Activated effector memory CD4-positive, alpha-beta T cell treated with Interleukin-2 at 50 U/mL for 16 hours (primary cell): ENCODE results near the gene TEX13D.
"Not testable (repeated sequence)": the region's sequence is repeated elsewhere in the genome, so short reads cannot be mapped to it uniquely, and the experiment has no call there.

Experiments used
- DNase-seq: peaks from one replicate; pipeline ENCODE4 v3.0.0-alpha.2; 2020

Gene TEX13D

DNA sequence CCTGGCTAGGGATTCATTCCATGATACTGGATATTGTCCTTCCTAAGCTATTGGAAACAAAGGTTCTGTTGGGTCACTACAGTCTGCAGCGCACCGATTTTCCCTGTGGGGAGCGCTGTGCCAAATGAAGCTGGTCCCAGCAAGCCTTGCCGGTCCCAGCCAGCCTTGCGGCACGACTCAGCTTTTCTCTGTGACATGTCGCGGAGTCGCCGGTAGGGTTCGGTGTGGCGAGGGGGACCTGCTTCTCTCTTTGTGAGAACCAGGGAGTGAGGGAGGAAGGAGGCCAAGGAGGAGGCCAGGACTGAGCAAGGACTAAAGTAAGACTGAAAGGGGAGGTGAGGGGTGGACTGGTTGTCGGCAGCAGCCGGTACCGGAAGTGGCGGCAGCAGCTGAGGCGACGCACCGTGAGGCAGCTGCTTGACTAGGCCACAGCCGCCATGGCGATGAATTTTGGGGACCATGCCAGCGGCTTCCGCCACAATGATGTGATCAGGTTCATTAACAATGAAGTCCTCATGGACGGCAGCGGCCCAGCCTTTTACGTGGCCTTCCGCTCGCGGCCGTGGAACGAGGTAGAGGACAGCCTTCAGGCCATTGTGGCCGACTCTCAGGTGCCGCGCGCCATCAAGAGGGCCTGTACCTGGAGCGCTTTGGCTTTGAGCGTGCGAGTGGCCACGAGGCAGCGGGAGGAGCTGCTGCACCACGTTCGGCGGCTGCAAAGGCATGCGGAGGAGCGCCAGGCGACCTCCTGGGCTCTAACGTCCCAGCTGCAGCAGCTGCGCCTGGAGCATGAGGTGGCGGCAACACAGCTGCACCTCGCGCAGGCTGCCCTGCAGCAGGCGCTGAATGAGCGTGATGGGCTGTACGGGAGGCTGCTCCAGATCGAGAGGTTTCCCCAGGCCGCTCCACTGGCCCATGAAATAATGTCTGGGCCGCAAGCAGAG is at the start of gene TEX13D:
Gene TEX13D, plus strand, starts transcription at position 180 of the 944 bp plus-strand sequence. Its CDS starts 258 bp downstream, at position 438.
- no peak for DNase-seq

GRCh38 chrX:124289443-124289842 is 43.0 kb upstream of the TEX13D start:
- no peak for DNase-seq

- DNase-seq, result no peak
Measured at GRCh38 chrX:124293810-124294209, 38.6 kb upstream of the TEX13D start.

GRCh38 chrX:124299323-124299722 is 33.1 kb upstream of the TEX13D start:
- not testable (repeated sequence) for DNase-seq

- DNase-seq, result no peak
Measured at GRCh38 chrX:124300405-124300804, 32.1 kb upstream of the TEX13D start.

DNA sequence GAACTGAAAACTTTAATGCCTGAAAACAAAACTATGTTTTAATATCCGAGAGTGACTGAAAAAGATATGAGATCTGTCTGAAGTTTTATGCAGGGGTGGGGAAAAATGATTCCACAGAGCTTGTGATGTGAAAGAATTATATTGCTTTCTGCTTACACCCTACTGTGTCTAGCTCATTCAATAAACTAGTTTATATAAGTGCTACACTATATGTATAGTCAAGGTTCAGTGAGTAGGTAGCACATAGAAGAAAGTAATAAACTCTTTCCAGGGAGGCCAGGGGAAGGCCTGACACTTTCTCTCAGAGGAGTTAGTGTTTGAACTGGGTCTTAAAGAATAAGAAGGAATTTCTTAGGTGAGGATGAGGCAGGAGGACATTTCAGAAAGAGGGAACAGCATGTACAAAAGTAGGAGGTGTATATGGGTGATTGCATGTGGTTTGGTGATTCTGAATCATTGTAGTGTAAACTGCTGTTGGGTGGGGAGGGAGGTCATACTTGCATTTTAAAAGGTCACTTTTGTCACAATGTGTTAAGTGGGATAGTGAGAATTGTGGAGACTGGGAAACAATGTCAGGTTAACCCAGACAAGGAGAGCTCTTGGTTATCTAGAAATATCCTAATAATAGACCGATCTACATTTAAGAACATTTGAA is 25.1 kb upstream of the TEX13D start:
- DNase-seq, result no peak

GRCh38 chrX:124325732-124326131 is 6.7 kb upstream of the TEX13D start:
- no peak for DNase-seq

GRCh38 chrX:124328765-124329164 is 3.7 kb upstream of the TEX13D start:
- no peak for DNase-seq

DNA sequence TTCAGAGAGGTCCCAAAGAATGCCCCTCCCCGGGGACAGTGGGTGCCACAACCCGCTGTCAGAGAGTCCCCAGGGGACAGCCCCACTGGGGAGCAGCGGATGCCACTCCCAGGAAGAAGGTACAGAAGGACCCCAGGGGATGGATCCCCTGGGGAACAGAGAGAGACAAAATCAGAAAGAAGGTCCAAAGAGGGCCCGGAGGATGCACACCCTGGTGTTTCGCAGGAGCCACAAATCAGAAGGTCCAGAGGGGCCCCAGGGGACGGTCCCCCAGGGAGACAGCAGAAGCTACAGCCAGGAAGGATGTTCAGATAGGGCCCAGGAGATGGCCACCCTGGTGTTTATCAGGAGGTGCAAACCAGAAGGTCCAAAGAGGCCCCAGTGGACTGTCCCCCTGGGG is 1.4 kb downstream of the TEX13D start:
- DNase-seq, result no peak

DNA sequence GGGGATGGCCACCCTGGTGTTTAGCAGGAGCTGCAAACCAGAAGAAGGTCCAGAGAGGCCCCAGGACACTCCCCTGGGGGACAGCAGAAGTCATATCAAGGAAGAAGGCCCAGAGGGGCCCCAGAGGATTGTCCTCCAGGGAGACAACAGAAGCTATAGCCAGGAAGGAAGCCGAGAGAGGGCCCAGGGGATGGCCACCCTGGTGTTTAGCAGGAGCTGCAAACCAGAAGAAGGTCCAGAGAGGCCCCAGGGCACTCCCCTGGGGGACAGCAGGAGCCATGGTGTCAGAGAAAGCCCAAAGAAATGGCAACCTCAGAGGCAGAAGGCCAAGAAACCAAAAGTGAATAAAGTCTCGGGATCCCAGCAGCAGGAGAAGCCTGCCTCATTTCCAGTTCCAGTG is 2.1 kb downstream of the TEX13D start:
- DNase-seq, result not testable (repeated sequence)

- DNase-seq, result no peak
Measured at GRCh38 chrX:124335598-124335997, 3.1 kb downstream of the TEX13D start.

DNA sequence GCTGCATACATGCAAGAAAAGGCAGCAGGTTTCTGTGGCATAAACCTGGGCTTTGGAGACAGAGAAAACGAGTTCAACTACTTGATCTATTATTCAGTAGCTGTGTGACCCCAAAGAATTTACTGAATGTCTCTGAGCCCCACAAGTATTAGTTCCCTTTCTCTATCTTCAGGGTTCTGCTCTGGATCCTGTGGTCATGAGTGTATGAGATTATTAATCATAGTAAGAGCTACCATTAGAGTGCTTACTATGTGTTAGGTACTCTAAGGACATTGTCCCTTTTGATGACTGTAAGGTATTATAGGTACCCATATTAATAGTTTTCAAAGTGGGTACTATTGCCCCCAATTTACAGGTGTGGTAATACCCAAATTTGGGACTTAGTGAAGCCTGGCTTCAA is 5.5 kb downstream of the TEX13D start:
- DNase-seq, result no peak

DNA sequence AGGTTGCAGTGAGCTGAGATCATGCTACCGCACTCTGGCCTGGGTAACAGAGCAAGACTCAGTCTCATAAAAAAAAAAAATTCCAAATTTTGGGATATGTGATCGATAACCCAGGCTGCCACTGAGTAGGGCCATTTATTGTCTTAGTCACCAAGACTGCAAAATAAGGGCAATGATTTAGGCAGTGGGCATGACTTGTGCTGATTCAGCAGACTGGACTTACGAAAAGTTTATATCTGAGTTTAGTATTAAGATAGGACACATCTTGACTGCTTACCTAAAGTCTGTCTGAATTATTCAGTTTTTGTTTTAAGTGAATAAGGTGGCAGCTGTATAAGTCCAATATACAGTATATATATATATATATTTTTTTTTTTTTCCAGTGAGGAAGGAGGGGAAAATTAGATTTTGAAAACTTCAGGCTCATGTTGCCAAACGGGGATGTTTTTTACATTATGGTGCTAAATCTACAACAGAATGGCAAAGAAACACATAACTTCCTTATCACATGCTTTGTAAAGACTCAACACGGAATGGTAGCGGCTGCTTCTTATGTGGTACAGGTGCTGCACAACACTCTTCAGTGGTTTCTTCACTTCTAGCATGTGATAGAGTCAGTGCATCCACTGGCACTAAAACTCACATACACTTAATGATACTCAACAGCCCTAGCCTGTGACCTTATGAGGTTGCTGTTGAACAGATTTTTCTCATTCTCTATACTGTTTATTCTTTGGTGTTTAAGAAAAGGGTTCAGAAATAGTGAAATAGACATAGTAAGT is 6.5 kb downstream of the TEX13D start:
- DNase-seq, result no peak

DNA sequence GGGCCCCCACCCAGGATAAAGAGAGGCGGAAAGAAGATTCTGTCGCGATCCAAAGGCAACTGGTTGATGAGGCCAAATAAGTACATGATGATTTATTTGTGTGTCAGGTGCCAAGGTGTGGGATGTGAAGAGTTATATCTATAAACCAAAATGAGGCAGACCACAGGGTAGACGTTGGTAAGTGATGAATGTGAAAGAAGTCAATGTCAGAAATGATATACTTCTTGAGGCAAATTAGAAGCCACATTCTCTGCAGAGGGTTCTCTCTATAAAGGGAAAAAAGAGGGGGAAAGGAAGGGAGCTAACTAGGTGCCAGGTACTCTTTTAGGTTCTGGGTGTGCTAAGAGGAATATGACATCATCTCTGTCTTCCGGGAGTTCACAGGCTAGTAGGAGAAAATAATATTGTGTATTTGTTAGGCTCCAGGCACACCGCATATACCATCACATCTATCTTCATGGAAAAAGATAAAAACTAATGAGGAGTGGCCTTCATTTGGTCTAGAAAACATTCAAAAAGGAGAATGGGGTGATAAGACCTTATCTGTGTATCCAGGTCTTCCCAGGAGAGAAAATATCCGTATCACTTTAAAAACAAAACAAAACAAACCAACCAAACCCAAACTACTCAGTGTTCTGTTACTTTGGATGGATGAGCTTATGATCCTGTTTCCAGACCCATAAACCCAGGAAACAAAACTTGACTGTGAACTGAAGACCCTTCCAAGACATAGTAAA is 9.1 kb downstream of the TEX13D start:
- no peak for DNase-seq

DNA sequence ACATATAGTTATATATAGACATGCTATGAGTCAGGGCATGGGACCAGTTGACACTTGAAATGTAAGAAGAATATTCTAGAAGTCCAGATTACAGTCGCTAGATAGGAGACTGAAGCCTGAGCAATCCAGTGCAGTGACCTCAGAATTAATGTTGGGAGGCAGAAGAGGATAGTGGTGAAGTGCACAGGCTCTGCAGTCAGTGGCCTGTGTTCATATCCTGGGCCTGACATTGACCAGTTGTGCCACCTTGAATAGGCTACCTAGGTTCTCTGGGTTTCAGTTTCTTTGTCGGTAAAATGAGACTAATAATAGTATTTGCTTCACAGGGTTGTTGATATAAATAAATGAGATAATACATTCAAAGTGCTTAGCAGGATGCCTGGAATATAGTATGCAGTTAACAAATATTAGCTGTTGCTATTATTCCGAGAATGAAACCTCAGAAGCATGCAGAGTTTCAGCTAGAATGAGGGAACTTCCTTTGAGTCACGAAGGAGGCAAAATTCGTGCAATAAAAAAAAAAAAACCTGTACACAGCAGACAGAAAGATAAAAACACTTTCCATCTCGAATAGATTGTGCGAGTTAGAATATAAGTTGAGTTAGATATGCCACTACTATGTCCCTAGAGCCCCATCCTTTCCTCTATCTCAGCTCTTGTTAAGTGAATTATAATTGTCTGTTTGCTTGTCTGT is 9.9 kb downstream of the TEX13D start:
- DNase-seq, result no peak

- no peak for DNase-seq
Measured at GRCh38 chrX:124343016-124343415, 10.6 kb downstream of the TEX13D start.

DNA sequence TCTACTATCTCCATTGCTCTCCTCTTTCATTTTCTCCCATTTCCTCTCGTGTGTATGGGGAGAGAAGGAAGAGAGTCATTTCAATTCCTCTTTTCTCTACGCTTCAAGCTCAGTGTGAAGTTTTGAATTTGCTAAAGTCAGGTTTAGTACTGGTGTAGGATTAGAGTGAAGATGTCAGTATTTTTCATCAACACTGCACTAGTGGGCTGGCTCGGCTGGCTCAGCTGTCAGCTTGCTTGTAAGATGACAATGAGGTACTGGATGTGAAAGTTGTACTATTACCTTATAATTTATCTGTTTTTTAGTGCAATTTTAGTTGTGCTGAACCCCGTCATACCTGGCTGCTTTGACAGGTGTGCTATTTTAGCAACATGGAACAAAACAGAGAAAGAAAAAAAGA is 11.8 kb downstream of the TEX13D start:
- no peak for DNase-seq

DNA sequence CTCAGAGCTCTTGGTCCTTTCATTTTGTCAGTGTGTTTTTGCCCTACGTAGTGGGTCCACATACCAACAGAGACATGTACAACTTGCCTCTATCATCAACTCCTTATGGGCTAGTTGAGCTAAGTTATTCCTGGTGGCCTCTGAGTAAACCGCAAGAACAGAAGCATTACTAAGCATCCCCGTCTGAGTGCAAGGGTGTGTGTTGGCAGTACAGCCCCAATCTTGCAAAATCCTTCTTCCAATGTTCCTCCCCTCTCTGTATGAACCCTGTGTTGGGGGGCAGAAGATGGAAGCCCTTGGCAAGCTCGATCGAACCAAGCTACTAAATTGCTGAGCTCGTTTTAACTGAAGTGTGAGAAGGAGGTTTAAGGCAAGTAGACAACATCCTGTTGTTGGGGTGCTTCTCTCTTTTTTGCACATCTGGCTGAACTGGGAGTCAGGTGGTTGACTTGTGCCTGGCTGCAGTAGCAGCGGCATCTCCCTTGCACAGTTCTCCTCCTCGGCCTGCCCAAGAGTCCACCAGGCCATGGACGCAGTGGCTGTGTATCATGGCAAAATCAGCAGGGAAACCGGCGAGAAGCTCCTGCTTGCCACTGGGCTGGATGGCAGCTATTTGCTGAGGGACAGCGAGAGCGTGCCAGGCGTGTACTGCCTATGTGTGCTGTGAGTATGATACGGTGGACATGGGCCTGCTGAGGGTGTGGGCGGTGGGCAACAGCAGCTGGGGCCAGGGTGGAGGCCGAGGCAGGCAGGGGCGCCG is 13.8 kb downstream of the TEX13D start, which contains the start of gene SH2D1A:
Gene SH2D1A, plus strand, starts transcription at position 447 of the 760 bp plus-strand sequence. Its CDS starts 80 bp downstream, at position 527.
- DNase-seq, result peak; percentile 28

- DNase-seq, result no peak
Measured at GRCh38 chrX:124346877-124347241, 14.4 kb downstream of the TEX13D start.

DNA sequence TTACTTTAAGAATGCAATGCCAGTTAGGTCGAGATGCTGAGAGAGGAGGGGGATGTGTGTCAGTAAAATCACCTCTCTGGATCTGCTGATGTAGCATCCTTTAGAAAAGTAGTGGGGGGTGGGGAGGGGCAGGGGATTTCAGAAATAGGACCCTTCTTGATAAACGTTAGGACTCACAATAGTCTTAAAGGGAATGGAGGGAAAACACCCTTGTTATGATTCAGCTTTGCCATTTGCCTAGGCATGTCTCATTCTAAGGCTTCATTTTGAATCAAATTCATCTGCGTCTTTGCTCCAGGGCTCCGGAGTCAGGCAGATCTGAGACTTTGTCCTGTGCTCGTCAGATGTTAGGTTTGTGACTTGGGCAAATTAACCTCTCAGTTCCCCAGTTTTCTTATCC is 14.8 kb downstream of the TEX13D start:
- no peak for DNase-seq

- no peak for DNase-seq
Measured at GRCh38 chrX:124348182-124348581, 15.7 kb downstream of the TEX13D start.
